Measurements from ENCODE around the gene RUNX1.

Gene RUNX1

DNA sequence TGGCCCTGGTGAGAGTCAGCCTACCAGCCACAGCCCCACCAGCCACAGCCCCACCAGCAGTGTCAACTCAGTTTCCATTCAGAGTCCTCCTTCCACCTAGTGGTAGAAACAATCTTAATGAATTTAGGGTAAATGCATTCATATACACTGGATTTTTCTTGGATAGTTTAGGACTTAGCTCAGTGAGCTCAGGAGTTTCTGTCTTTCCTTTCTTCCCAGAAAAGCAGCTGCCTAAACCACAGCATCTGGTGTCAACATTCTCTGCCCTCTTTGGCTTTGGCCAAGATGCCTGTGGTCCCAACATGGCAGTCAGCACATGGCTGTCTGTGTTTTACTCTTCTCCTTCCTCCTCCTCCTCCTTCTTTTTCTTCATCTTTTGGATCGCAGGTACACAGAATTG is 286.3 kb downstream of the RUNX1 start:
- FAIRE-seq = no peak
- no peak for DNase-seq (ENCODE audit: low spot score)

DNA sequence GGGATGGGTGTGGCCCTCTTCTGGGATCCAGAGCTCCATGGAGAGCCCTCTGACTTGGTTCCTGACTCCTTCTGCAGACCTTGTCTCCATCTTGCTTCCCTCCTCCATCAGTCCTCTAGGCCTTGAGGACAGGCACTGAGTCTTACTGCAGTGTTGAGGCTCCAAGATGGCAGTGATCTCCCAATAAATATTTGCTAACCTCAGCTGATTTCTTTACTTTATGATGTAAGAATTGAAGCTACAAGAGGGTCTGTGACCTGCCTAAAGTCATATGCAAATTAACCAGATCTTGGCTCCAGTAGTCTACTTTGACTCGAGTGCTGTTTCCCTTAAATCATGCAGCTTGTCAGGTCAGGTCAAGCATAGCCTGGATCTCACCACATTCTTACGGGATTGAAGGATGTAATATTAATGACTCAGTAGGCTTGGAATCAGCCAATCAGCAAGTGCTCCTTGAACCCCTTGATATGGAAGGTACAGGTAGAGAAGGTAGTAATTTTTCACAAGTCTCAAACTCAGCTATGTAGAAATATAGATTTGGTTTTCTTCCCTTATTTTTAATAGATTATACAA is 287.3 kb downstream of the RUNX1 start:
- no peak for DNase-seq (ENCODE audit: low spot score)
- FAIRE-seq = no peak

DNA sequence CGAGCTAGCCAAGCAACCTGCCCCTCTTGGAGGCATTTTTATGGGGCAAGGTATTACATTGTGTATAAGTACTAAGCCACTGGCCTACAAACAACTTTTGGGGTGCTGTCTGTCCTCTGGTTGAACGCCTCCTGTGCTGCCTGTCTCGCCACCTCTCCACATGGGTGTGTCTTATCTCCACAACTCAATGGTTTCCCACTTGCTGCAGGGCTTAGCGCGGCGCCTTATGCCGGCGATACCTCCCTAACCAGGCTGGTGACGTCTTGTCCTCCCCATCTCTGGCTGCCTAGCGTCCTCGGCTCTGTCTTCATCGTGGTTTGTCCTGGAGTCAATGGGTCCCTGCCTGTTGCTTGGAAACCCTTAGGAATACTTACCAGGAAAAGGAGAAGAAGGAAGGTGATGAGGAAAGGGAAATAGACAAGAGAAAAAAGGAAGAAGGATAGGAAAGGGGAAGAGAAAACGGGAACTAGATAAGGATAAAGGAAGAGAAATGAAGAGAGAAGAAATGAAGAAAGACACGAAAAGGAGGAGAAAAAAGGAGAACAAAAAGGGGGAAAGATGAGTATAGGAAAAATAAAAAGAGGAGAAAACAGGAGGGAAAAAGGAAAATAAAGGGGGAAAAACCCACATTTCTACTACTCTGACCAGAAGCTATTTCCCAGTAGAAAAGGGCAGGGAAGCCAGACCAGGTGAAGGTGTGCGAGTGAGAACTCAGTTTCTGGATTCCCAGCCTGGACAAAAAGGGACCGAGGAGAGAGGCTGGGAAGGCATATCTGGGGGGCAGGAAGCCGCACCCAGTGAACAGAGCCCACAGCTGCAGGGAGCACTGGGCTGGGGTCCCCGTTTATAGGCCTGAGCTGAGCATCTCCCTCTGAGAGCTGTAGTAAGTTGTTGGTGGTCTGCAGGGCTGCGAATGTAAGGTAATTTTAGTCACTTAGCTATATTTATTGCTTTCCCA is 294.1 kb downstream of the RUNX1 start:
- DNase-seq (ENCODE audit: low spot score) = no peak
- no peak for FAIRE-seq

DNA sequence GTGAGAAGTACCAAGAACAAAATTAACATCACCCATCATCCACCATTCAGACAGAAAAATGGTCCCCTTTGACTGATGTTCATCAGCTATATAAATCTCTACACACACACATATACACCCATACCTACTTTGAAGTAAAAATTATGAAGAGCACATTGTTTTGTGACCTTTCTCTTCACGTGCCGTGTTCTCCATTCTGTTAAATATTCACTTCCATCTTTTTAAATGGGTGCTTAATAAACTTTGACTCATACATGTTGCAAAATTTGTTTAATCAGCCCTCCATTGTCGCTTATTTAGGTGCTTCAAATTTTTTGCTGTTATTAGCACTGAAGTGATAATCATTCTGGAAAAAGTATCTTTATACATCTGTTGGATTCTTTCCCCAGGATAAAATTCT is 300.2 kb downstream of the RUNX1 start:
- no peak for FAIRE-seq

DNA sequence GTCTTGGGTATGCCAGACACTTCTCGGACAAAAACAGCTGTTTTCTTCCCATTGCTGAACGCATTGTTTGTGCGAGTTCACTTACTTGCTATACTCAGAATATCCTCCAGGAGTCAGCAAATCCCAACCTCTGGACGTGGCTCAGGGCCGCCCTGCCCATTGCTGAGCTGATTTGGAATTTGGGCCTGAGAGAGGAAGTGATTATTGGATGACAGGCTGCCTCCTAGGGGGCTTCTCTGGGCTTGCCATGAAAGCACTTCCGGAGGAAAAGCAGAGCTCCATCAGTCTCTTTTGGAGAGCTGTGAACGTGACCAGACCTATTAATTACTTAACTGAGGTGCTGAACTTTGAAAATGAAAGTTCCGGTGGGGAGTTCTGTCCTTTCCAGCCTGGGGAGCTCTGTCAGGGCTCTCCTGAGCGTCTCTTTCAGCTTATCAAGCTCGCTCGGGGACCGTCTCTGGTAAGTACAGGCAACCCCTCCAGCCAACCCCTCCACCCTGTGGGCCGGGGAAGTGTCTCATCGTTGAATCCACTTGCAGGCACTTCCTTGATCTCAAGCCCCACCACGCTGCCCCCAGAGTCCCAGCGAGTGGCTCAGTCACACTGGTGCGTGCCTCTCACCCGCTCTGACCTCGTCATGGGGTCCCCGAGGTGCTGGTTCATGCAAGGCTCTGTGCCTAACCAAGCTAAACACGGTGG is 303.4 kb downstream of the RUNX1 start:
- FAIRE-seq = no peak
- DNase-seq (ENCODE audit: low spot score) = peak; percentile 75

More for the DNA sequence above, 300.2 kb downstream of the RUNX1 start:
- DNase-seq (ENCODE audit: low spot score) = no peak

DNA sequence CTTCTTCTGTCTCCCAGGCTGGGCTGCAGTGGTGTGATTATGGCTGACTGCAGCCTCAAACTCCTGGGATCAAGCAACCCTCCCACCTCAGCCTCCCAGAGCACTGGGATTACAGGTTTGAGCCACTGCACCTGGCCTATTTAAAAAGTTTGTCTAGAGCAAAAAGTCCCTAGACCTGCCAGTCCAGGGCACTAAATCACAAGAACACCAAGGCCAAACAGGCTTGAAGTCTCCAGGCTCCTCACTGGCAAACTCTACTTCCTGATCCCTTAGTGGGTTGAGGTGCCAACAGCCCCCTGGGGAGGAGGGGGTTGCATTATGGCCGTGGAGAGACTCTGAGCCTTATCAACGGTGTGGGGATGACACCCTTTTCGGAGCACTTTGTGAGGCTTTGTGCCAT is 304.3 kb downstream of the RUNX1 start:
- DNase-seq (ENCODE audit: low spot score) (no peak), FAIRE-seq (no peak)

DNA sequence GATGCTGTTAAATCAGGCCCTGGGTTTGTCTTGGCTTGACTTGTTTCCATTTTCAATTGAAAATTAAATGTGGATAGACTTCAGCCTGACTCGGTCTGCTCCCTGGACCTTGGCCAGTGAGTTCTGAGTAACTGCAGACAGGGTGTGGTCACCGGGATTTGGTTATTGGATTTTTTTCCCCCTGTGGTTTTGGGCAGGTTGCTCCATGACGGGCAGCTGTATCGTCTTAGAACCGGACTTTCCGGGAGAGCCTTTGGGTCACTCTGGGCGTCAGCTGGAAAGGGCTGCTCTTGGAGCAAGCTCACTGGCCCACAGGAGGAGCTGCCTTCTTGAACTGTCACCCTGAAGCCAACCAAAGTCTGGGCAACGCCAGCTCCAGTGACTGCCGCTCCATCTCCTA is 305.3 kb downstream of the RUNX1 start:
- DNase-seq (ENCODE audit: low spot score) = peak; percentile 31
- FAIRE-seq = no peak

DNA sequence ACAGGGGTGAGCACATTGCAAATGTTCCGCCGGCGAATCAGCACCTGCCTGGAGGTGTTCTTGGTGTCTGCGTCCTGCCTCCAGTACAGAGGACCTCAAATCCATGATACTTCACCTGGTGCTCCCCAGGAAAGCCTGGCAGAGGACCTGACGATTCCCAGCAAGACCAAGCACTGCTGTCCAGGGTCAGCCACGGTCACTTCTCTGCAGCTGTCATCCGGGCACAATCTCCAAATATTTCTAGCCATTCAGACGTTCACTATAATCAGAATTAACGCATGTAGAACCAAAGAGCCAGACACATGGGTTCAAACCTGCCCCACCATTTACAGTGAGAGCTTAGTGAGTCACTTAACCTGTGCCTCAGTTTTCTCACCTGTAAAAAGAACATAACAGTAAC is 305.8 kb downstream of the RUNX1 start:
- DNase-seq (ENCODE audit: low spot score) (no peak), FAIRE-seq (no peak)

DNA sequence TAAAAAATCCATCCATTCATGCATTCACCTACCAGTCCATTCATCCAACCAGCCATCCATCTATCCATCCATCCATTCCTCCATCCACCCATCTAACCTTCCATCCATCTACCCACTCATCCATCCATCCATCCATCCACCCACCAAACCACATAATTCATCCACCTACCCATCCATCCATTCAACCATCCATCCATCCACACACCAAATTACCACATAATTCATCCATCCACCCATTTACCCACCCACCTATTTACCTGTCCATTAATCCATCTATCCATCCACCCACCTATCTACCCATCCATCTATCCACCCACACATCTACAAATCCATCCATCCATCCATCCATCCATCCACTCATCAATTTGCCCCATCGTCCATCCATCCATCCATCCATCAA is 308.9 kb downstream of the RUNX1 start:
- FAIRE-seq = peak; percentile 53

More for the DNA sequence above, 308.9 kb downstream of the RUNX1 start:
- no peak for DNase-seq (ENCODE audit: low spot score)
